HG03060 (cell line): Measurements from ENCODE around the gene C2CD4D.
"Not testable (repeated sequence)": the region's sequence is repeated elsewhere in the genome, so short reads cannot be mapped to it uniquely, and the experiment has no call there.

Experiments used
- ATAC-seq: cut with Tn5 transposase; IDR thresholded peaks from one replicate; pipeline ENCODE4 v1.9.1; 2021; ENCODE audit warnings: low read depth, moderate number of reproducible peaks; ENCODE audit not compliant: unreplicated experiment

The C2CD4D gene

GRCh38 chr1:151858886-151859665, 19.5 kb upstream of the C2CD4D start:
- ATAC-seq, result no peak

GRCh38 chr1:151858030-151858746, 18.6 kb upstream of the C2CD4D start:
- no peak for ATAC-seq

GRCh38 chr1:151855933-151856332, 16.3 kb upstream of the C2CD4D start:
- ATAC-seq, result no peak

- ATAC-seq, result not testable (repeated sequence)
Observed at GRCh38 chr1:151855516-151855915, 15.9 kb upstream of the C2CD4D start.

GRCh38 chr1:151854658-151855057, 15.0 kb upstream of the C2CD4D start:
- no peak for ATAC-seq

- ATAC-seq, result no peak
Observed at GRCh38 chr1:151853411-151853943, 13.9 kb upstream of the C2CD4D start, which contains the start of gene THEM5. THEM5 (minus strand) TSS chr1:151853712; CDS start chr1:151853565, 147 bp downstream.

GRCh38 chr1:151852733-151853132, 13.1 kb upstream of the C2CD4D start:
- no peak for ATAC-seq

GRCh38 chr1:151851886-151852285, 12.3 kb upstream of the C2CD4D start:
- ATAC-seq, result no peak

GRCh38 chr1:151849871-151850270, 10.3 kb upstream of the C2CD4D start:
- ATAC-seq, result no peak

GRCh38 chr1:151849126-151849525, 9.5 kb upstream of the C2CD4D start:
- ATAC-seq, result no peak

- no peak for ATAC-seq
Observed at GRCh38 chr1:151847867-151848596, 8.4 kb upstream of the C2CD4D start.

GRCh38 chr1:151846686-151847237, 7.1 kb upstream of the C2CD4D start:
- ATAC-seq, result no peak

- no peak for ATAC-seq
Observed at GRCh38 chr1:151846062-151846568, 6.5 kb upstream of the C2CD4D start.

GRCh38 chr1:151843398-151843797, 3.8 kb upstream of the C2CD4D start:
- no peak for ATAC-seq

GRCh38 chr1:151841141-151841540, 1.5 kb upstream of the C2CD4D start:
- ATAC-seq, result no peak

- no peak for ATAC-seq
Observed at GRCh38 chr1:151840421-151840820, 801 bp upstream of the C2CD4D start.

GRCh38 chr1:151839082-151839412, 573 bp downstream of the C2CD4D start:
- no peak for ATAC-seq

GRCh38 chr1:151838222-151839081, 1.2 kb downstream of the C2CD4D start:
- no peak for ATAC-seq

- ATAC-seq, result no peak
Observed at GRCh38 chr1:151837884-151838221, 1.8 kb downstream of the C2CD4D start.

- ATAC-seq, result no peak
Observed at GRCh38 chr1:151837197-151837596, 2.4 kb downstream of the C2CD4D start.
